HG02798 (cell line): ENCODE results near the gene FGFRL1.

Source experiments
- ATAC-seq: cut with Tn5 transposase; IDR thresholded peaks from one replicate; pipeline ENCODE4 v1.9.1; 2021; ENCODE audit warnings: mild to moderate bottlenecking; ENCODE audit not compliant: unreplicated experiment, poor library complexity

Gene FGFRL1

GRCh38 chr4:1004557-1005485 is 6.6 kb upstream of the FGFRL1 start:
- ATAC-seq = no peak

DNA sequence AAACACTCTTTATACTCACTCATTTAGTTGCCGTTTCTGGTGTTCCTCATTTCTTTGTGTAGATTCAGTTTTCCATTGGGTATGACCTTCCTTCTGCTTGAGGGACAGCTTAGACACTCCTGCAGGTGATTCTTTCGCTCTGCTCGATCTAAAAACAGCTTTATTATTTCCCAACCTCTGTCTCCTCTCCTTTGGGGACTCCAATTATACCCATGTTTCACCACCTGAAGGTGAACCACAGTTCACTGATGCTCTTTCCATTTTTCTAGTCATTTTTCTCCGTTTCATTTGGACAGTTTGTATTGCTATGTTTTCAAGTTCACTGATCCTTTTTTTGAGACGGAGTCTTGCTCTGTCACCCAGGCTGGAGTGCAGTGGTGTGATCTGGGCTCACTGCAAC is 4.6 kb upstream of the FGFRL1 start:
- no peak for ATAC-seq

DNA sequence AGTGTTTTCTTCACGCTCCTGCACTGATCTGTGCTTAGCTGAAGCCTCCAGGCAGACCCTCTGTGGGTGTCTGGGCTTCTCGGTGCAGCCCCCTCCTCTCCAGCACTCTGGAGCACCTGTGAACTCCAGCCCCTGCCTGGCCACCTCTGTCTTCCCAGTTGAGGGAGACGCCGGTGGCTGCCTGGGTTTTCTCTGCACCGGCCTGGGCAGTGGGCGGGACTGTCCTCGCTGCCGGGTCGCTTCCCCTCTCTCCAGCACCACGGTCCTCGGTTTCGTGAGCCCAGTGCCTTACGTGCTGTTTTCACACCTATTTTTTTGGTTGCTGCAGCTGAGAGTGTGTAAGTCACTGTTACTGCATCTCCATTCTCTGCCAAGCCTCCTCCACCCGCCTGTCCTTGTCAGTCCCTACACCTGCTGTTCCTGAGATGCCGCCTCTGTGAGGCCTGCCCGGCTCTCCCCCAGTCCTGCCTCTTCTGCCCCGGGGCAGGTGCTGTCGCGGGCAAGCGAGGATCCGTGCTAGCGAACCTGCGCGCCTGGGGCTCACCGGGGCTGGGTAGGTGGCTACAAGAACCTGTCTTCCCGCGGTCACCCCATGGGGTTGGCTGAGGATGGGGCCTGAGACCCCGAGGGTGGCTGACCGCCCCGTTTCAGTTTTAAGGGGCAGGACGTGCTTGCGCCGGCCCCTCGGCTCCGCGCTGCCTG is 2.4 kb upstream of the FGFRL1 start:
- ATAC-seq = no peak

DNA sequence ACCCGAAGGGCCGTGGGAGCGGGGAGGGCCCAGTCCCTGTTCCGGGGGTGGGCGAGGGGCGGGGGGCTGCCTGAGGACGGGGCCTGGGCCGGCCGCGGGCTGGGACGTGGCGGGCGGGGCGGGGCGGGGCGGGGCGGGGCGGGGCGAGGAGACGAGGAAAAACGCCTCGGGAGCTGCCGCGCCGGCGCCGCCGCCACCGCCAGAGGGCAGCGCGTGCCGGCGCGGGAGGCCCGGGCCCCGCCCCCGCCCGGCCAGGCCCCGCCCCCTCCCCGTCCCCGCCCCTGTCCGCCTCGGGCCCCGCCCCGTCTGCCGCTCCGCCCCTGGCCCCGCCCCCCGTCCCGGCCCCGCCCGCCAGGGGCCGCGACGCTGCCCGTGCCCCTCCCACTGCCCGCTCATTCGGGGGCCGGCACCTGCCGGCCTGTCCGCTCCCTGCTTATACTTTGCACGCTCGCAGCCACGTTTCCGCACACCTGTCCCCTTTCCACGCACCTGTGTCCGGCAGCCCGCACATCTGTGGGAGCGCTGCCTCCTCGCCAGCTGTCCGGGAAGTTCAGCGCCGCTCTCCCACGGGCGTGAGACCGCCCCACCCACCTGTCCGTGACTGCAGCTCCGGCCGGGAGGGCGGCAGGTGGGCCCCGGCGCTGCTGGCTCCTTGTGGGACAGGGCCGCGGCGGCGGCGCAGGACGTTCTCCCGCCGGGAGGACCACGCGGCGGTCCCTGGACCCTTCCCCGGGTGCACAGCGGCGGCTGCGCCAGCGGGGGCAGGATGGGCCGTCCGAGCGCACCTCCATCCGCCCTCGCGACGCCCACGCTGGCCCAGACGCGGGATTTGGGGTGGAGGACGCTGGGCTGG is 1.7 kb upstream of the FGFRL1 start:
- ATAC-seq = peak; percentile 51

- no peak for ATAC-seq
Observed at GRCh38 chr4:1010395-1011021, 918 bp upstream of the FGFRL1 start.

- ATAC-seq = peak; percentile 2
Observed at GRCh38 chr4:1011666-1012033, 224 bp downstream of the FGFRL1 start.

GRCh38 chr4:1012034-1012739 is 761 bp downstream of the FGFRL1 start:
- ATAC-seq = no peak

DNA sequence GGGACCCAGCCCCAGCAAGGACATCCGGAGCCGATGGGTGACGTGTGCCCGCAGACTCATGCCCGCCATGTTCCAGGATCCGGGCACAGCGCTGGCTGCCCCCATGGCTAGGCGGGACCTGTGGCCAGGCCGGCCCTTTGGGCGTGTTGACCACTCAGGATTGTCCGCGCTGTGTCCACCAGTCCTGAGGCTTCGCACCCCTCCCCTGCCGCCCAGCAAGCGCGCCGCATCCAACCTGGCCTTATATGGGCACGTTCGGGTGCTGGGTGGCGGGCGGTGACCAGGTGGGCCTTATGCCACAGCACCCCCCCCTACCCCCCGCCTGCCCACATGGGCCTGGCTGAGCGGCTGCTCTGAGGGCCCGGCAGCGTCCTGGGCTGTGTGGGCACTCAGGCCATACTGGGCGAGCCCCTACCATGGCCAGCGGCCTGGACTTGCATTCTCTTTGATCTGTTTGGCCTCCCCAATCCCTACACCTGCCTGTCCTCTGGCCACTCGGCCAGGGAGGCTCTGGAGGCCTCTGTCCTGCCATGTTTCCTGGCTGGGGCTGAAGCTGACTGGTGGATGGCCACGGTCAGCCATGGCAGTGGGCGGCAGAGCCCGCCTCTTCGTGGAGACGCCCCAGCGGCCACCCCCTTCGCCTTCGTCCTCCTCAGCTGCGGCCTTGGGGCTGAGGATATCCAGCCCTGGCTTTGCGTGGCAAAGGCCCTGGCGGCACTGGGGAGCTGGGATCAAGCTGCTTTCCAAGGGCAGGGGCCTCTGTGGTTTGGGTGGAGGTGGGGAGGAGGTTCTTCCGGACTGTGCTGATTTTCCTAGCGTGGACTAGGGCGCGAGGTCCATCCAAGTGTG is 2.0 kb downstream of the FGFRL1 start:
- ATAC-seq = no peak

- ATAC-seq = no peak
Observed at GRCh38 chr4:1014291-1015167, 3.1 kb downstream of the FGFRL1 start.

GRCh38 chr4:1015179-1015578 is 3.8 kb downstream of the FGFRL1 start:
- ATAC-seq = no peak

GRCh38 chr4:1015746-1016145 is 4.3 kb downstream of the FGFRL1 start:
- ATAC-seq = no peak

- ATAC-seq = no peak
Observed at GRCh38 chr4:1017211-1017610, 5.8 kb downstream of the FGFRL1 start.

- ATAC-seq = no peak
Observed at GRCh38 chr4:1017706-1018105, 6.3 kb downstream of the FGFRL1 start.

DNA sequence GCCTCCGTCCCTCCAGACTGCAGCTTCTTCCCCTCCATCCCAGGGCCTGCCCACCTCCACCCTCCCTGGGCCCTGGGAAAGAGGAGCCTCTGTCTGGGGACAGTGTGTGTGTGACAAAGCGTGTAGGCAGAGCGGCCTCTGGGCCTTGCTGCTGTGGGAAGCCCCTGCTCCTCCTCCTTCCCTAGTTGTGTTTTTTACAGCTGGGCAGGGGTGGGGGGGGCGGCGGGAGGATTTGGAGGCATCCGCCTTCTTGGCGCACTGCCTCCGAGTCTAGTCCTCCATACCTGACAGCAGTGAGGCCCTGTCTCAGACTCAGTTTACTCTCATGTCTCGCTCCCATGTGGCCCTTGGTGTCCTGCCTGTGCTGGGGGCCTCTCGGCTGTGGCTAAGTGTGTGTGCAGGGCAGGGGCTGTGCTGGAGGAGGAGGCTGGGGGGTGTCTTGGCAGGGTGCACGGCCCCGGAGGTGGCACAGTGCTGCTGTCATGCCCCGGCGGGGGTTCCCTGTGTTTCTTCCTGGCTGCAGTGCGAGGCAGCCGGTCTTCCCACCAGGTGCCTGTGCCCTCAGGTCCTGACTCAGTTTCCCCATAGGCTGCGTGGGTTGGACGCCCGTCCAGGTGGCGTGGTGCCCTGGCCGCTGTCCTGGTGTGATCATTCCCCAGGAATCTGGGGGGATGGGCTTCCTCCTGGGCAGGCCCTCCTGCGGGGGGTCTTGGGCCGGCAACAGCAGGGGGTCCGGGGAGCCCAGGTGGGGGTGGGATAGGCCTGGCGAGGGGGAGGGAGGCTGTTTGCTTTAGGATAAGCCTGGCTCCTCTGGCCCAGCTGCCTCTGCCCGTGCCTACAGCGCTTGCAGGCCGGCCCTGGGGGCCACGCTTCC is 7.0 kb downstream of the FGFRL1 start:
- no peak for ATAC-seq

DNA sequence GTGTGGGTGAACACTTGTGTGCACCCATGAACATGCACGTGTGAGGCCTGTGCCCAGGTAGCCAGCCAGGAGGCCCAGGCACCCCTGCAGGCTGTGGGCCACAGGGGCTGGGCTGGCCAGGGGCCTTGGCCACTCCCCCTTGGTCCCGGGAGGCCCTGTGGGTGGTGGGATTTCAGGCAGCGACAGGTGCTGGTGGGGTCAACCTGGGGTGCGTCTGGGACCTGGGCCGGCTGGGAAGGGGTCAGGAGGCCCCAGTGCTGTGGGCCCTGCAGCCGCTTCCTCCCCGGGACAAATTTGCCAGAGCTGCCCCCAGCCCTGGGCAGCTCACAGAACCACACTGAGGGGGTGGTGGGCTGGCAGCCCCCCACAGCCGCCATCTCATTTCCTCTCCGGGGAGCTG is 7.9 kb downstream of the FGFRL1 start:
- no peak for ATAC-seq

GRCh38 chr4:1019729-1020470 is 8.5 kb downstream of the FGFRL1 start:
- no peak for ATAC-seq
